ENCODE measurements around the gene RPS14.

DNA sequence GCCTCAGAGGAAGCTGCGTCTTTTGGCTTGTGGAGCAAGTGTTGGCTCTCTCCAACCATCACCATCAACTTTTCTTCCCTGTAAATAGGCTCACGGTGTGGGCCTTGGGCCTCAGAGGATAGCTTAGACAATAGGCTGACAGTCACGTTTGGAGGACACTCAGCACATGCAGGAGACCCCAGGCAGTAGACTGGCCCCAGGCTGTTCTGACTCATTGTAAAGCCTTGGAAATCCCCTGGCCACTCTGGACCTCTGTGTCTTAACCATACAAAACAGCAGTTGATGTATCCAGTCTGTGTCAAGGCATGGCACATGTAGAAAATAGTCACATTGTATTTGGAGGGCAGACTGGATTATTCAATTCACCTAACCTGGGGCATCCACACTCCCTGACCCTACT lies 55.4 kb downstream of the RPS14 start:
- TF ChIP-seq NR2C2 (CRISPR knock-in tag; IDR thresholded peaks at IDR 0.05) (no peak), CTCF (IDR thresholded peaks at IDR 0.05) (no peak), JUN (CRISPR knock-in tag; IDR thresholded peaks at IDR 0.05) (no peak), USF2 (CRISPR knock-in tag; IDR thresholded peaks at IDR 0.05) (no peak), NFYB (CRISPR knock-in tag; conservative IDR thresholded peaks at IDR 0.05; ENCODE audit: low read depth) (no peak), GABPB1 (CRISPR knock-in tag; IDR thresholded peaks at IDR 0.05) (no peak), TEAD4 (CRISPR knock-in tag; IDR thresholded peaks at IDR 0.05) (no peak), ZNF121 (CRISPR knock-in tag; IDR thresholded peaks at IDR 0.05) (no peak), ZNF263 (CRISPR knock-in tag; IDR thresholded peaks at IDR 0.05; ENCODE audit: low read depth) (no peak), ARID4B (CRISPR knock-in tag; IDR thresholded peaks at IDR 0.05; ENCODE audit: borderline replicate concordance) (no peak)
- TF ChIP-seq, protein P1, sequence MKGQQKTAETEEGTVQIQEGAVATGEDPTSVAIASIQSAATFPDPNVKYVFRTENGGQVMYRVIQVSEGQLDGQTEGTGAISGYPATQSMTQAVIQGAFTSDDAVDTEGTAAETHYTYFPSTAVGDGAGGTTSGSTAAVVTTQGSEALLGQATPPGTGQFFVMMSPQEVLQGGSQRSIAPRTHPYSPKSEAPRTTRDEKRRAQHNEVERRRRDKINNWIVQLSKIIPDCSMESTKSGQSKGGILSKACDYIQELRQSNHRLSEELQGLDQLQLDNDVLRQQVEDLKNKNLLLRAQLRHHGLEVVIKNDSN (CRISPR knock-in tag; IDR thresholded peaks at IDR 0.05) = no peak
